GM19193 (cell line): Measurements from ENCODE around the gene BRF1.

Source experiments
- POLR2A ChIP-seq: IDR thresholded peaks from 4 replicates; pipeline ENCODE4 v1.6.1; 2011; ENCODE audit not compliant: insufficient read depth, insufficient read length; ENCODE audit errors: extremely low read depth

Gene BRF1

DNA sequence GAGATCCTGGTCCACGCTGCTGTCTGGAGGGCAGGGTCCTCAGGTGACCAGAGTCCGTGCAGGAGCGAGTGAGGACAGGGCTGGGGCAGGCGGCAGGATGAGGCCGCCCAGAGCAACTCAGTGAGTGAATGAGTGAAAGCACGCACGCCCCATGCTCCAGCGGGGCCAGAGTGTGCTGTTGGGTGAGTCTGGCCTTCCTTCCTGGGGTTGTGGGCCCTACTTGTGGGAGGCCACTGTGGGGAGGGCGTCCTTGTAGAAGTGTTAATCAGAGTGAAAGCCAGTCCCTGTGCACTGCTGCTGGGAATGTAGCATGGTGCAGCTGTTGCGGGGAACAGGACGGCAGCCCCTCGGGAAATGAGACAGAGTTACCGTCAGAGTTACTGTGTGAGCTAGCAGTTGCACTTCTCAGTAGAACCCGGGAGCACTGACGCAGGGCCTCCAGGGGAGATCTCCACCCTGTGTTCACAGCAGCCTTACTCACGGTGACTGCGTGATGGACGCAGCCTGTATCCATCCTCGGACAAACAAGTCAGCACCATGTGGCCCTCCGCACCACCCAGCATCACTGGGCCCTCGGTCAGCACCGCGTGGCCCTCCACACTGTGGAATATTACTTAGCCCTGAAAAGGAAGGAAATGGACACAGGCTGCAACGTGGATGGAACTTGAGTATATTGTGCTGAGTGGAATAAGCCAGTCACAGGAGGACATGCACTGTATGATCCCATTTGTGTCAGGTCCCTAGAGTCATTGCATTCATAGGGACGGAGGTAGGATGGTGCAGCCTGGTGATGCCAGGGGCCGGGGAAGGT is 35.9 kb upstream of the BRF1 start:
- TF ChIP-seq POLR2A = no peak

DNA sequence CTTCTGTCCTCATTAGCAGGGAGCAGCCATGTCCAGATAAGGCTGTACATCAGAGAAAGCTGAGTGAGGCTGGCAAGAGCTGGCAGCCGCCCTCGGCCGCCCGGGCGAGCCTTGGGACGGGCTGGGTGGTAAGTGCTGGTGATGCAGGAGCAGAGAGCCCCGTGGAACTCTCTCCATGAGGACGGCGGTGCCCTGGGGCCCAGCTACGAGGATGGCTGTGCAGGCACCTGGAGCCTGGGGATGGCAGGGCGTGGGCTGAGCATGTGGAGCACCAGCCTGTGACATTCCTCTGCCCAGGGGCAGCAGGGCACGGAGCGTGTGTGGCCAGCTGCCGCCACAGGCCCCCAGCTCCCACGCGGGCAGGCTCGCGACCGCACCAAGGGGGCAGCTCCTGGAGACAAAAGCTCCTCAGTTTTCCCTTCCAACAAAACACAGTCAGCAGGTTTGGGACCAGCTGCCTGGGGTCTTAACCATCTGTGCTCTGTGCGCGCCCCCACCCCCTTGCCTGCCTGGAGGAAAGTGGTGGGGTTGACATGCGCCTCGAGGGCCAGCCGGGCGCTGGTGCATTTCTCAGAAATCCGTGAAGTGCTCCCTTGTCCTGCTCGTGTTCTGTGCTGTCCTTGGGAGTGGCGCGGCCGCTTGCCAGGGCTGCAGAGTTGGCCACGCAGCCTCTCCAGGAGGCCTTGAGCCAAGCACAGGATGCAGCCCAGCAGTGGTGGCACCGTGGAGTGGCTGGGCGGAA is 35.1 kb upstream of the BRF1 start:
- no peak for TF ChIP-seq POLR2A

DNA sequence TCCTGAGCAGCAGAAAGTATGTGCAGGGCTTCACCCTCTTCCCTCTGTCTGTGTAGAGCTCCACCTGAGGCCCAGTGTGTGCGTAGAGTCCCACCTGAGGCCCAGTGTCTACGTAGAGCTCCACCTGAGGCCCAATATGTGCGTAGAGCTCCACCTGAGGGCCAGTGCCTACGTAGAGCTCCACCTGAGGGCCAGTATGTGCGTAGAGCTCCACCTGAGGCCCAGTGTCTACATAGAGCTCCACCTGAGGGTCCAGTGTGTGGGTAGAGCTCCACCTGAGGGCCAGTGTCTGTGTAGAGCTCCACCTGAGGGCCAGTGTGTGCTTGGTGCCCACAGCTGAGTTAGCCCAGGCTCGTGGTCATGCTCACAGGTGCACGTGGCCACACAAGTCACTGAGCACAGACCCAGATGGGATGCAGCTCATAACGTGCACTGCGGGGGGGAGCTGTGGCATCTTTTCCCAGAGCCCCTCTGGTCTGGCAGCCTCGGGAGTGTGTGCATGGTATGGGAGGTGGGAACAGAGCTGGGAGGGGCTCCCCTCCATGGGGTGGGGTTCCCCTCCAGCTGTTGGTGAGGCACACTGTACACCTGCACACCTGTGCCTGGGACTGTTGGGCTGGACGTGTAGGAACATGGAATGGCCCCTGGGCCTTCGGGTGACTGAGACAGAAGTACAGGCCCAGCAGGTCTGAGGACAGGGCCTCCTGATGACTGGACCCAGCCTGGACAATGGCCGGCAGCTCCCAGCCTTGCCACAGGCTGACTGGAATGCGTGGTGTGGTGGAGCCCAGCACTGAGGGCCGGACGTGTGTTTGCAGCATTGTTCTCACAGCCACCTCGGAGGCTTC is 33.8 kb upstream of the BRF1 start:
- no peak for TF ChIP-seq POLR2A

DNA sequence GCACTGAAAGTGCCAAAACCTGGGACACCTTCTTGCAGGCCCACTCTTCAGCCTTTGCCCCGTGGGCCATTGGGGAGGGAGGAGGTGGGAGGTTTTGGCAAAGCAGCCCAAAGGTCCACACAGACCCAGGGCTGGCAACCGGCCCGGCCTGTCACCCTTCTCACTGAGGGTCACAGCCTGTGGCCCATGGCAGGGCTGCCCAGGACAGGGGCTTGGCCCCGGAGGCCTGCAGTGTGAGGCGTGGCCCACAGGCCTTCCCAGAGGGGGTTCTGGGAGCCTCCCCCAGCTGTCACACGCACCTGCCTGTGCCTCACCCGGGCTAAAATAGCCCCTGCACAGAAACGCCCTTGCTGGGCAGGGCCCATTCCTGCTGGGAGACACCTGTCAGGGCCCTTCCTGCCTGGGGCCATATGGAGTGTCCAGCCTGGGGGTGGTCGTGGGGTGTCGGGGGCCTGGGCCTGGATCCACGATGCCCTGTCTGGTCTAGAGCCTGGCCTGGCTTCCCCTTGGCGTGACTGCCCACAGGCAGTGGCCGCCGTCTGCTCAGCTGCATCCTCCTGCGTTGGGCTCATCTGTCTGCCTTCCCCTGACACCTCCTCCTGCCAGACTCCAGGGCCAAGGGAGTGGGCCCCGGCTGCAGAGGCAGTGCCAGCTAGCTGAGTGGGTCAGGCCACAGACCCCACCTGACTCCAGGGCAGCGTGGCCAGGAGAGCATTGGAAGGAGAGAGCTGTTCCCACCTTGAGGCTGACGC is 33.0 kb upstream of the BRF1 start:
- TF ChIP-seq POLR2A = no peak

DNA sequence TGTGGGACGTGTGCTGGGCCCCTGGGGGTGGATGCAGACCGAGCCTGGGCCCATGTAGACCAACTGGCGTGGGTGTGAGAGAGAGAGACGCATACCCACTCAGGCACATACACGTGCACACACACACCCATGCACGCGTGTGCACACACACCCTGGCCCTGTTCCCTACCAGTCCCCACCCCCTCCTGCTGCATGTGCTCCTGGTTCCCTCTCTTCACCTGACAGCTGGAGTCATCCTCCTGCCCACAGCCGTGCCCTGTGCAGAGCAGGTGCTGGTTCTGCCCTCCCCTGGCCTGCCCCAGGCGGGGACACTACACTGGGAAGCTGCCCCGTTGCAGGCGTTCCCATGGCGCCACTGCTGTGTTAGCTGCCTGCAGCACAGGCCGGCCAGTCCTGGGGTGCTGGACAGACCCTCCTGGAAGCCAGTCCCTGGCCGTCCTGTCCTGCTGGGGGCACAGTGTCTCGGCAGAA is 32.3 kb upstream of the BRF1 start:
- no peak for TF ChIP-seq POLR2A

DNA sequence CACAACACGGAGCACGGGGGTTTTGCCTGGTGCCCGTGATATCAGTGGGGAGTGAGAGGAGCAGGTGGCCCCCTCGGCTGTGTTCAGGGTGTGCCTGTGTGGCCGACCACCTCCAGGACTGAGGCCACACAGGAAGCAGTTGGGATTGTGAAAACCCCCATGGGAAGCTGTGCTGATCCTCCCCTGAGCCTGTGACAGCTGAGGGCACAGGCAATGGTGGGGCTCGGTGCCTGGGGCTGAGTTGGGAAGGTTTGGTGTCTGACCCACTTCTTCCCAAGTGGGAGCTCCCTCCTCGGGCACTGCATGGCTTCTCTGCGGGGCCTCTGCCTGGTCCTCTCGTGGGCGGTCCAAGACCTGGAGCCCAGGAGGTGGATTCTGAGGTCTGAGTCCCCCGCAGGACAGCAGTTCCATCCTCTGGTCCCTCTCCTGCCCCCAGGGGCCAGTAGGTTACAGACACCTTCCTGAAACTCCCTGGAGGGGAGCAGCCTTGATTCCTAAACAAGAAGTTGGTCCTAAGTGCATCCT is 31.6 kb upstream of the BRF1 start:
- no peak for TF ChIP-seq POLR2A

DNA sequence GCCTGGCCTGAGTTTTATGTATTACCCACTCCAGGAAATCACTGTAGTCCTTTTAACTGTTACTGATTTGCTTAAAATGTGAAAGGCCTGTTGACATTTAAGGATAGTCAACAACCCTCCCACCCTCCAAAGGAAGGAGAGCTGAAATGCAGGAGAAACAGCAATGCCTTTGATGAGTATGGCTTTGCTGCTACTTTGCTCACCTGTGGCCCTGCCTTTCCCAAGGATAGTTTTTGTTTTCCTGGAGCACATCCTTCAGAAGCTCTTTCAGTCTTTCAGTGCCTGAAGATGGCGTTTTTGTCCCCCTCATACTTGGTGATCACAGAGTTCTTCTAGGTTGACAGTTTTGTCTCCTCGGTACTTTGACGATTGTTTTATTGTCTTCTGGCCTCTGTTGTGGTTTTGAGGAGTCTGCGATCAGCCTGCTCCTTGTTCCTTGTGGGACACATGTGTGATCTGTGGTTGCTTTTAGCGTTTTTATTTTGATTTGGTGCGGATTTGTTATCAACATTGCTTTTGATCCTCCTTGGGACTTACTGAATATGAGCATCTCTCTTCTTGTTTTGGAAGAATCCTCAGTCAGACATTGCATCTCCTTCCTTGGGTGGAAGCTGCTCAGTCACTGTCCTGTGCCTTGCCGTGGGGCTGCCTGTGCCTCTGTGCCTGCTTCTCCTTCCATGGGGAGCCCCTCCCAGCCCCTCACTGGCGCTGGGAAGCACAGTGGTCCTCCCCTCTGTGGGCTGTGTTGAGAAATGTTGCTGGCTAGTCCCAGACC is 31.0 kb upstream of the BRF1 start:
- no peak for TF ChIP-seq POLR2A

DNA sequence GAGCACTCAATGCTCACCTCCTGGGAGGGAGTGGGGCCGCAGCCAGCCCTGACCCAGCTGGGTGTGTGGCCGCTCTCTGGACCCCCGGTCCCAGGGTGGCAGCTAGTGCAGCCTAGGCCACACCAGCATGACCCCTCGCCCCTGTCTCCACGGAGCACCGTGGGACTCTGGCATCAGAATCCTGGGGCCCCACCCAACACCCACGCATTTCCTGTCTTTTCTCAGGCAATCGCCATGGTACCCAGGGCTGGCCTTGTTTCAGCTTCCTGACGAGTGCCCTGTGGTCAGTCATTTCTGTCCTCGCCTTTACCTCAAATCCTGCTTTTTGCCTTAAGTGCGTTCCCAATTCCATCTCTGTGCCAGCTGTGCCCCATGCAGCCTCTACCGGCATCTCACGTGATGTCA is 29.7 kb upstream of the BRF1 start:
- no peak for TF ChIP-seq POLR2A

DNA sequence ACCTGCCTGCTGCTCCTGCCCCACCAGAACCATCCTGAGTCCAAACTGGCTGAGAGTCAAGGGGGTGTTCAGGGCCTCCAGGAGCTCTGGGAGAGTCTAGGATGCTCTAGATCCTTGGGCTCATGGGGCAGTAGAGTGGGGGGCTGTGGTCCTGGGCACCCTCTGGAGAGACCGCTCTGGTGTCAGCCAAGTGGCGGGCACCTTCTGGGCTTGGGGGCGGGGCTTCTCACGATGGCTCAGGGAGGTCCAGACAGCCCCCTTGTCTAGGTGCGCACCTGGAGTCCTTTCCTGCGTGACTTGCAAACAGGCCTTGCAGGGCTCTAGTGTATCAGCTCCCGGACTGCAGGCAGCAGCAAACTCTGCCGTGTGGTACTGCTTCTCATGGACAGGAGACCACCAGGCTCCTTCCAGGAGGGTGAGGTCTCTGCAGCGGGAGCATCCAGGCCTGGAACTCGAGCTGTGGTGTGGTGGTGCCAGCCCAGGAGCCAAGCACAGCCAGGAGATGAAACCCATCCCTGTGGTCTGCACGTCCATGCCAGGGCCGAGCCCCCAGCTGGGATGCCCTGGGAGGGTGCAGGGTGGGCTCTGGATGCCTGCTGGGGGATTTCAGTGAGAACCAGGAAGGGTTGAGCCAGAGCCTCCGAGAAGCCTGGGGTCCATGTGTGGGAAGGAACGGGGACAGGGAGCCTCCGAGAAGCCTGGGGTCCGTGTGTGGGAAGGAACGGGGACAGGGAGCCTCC is 28.8 kb upstream of the BRF1 start:
- no peak for TF ChIP-seq POLR2A

DNA sequence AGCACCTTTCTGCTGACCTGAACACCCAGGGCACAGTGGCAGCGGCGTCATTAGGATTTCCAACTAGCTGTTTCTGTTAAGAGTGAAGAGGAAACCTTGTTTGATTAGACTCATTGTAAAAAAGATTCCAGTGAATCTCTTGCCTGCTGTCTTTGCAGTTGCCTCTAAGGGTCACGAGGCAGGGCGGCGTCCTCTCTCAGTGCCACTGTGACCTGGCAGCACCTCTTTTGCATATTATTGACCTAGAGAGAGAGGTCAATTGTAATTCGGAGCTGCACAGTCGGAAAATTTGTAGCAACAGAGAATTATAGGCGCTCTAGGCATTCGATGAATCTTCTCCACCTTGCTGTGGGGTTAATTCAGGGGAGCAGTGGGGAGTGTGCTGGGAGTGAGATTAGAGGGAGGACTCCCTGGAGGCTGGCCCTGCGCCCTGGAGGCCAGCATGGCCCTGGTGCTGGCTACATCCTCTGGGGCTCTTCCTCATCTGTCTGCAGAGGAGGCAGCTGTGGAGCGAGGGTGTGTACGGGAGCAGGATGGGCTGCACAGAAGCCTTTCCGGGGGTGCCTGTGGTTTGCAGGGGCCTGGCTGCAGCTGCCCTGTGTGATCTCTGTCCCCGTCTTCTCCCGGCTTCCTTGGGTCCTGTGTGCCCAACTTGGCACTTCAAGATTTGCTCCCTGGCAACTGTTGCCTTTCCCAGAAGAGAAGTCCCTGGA is 28.0 kb upstream of the BRF1 start:
- TF ChIP-seq POLR2A = no peak

DNA sequence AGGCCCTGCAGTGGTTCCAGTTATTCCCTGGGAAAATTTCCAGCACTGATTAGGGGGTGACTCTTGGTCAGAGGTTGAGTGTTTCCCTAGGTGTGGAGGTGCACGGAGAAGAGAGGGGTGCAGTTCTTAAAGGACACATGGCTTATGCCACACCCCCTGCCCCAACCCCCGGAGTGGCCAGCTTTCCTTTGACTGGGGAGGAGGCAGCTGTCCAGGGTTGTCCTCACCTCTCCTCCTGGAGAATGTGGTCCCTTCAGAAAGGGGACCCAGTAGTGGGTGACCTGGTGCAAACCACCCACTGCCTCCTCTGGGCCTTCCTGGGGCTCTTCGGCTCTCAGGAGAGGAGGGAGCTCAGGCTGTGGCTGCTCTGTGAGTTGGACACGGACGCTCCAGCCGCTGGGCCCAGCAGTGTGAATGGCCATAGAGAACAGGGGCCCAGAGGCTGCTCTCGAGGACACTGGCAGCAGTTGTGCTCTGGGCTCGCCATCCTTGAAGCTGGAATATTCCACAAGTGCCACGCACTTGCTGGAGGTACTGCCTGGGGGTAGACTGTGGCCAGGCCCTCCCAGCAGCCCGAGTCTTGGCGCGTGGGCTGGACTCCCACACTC is 27.4 kb upstream of the BRF1 start:
- no peak for TF ChIP-seq POLR2A
